ENCODE data around the gene YJU2.

YJU2 gene

GRCh38 chr19:4301590-4302242, 54.8 kb downstream of the YJU2 start:
- no peak for DNase-seq

DNA sequence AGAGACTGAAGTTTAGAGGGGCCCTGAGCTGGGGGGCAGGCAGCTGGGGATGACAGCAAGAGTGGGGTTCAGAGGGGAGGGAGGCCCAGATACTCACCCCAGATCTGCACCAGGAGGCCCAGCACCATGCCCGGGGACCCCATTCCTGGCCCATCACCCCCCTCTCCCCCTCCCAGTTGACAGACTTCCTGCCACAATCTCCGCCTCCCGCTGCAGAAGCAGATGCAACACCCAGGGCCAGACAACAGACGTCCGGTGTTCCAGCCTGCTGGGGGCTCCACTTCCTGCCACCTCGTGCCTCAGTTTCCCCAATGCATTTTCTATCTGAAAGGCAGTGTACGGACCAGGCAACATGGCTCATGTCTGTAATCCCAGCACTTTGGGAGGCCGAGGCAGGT, 55.4 kb downstream of the YJU2 start, which contains the start of gene TMIGD2:
Gene TMIGD2 (minus strand): TSS at position 147 of the 398 bp plus-strand sequence. CDS start 4 bp downstream, at position 143.
- no peak for DNase-seq

GRCh38 chr19:4303819-4304537, 57.1 kb downstream of the YJU2 start:
- no peak for DNase-seq

- DNase-seq, result peak; percentile 95
Measured at GRCh38 chr19:4304538-4305256, 57.8 kb downstream of the YJU2 start, which contains the start of gene FSD1. TSS of gene FSD1 (plus strand) at chr19:4304598. CDS start at chr19:4304747, 149 bp downstream.

- DNase-seq, result no peak
Measured at GRCh38 chr19:4305257-4305612, 58.4 kb downstream of the YJU2 start.

DNA sequence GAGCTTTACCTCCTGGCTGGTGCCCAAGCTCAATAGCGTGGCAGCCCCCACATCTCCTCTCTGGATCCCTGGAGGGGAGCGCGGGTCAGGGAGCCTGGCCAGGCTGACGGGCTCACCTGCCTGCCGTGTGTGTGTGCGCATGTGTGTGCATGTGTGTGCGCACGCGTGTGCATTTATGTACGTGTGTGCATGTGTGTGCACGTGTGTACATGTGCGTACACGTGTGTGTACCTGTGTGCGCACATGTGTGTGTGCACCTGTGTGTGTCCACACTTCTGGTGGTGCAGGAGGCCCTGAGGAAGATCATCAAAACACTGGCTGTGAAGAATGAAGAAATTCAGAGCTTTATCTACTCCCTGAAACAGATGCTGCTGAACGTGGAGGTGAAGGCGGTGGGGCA, 58.8 kb downstream of the YJU2 start:
- no peak for DNase-seq

DNA sequence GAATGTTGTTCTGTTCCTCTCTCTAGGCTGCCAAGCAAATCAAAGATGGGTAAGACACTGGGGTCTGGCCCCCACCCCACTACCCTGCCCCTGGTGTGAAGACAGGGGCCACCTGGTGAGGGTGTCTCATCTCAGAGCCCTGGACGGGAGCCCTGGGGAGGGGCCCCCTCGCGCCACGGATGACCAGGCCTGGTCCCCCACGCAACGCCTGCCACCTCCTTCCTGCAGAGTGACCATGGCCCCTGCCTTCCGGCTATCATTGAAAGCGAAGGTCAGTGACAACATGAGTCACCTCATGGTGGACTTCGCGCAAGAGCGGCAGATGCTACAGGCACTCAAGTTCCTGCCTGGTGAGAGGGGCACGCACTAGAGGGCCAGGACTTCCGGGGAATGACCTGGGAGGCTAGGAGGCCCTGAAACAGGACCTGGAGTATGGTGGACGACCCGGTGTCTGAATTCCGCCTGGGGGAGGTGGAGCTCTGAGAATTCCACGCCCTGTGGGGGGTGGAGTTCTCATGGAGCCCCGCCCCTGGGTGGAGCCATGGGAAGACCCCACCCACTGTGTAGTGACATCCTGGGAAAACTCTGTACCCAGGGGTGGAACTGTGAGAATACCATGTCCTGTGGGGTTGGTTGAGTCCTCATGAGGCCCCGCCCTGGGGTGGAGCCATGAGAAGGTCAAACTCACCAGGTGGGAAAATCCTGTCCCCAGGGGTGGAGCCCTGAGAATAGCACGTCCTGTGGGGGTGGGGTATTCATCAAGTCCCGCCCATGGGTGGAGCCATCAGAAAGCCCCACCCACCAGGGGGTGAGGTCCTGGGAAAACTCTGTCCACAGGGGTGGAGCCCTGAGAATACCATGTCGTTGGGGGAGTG, 63.6 kb downstream of the YJU2 start:
- DNase-seq, result no peak

- no peak for DNase-seq
Measured at GRCh38 chr19:4313847-4314490, 67.1 kb downstream of the YJU2 start.

- no peak for DNase-seq
Measured at GRCh38 chr19:4316956-4317355, 70.1 kb downstream of the YJU2 start.

GRCh38 chr19:4318460-4318859, 71.6 kb downstream of the YJU2 start:
- DNase-seq, result no peak

All from activated CD8-positive, alpha-beta memory T cell treated with anti-CD3 and anti-CD28 coated beads, Interleukin-2, amount 50 U/mL, for 48 hours (primary cell).